HFF-Myc (cell line): ENCODE data around the gene RUNX2.

ENCODE experiments used
- DNase-seq: peaks from one replicate; pipeline ENCODE4 v3.0.0-alpha.2; 2011; ENCODE audit warnings: low read depth; ENCODE audit errors: extremely low read depth
- H3K4me3 ChIP-seq: replicated peaks from 2 replicates; pipeline ENCODE4 v1.5.1; 2011; ENCODE audit warnings: low read depth, mild to moderate bottlenecking, control low read depth, low read length
- TF ChIP-seq, protein P1 (sequence below): IDR thresholded peaks from 2 replicates; pipeline ENCODE4 v1.5.1; 2012; ENCODE audit warnings: mild to moderate bottlenecking, low read depth, low read length, control low read depth; ENCODE audit errors: missing control alignments

RUNX2 gene

DNA sequence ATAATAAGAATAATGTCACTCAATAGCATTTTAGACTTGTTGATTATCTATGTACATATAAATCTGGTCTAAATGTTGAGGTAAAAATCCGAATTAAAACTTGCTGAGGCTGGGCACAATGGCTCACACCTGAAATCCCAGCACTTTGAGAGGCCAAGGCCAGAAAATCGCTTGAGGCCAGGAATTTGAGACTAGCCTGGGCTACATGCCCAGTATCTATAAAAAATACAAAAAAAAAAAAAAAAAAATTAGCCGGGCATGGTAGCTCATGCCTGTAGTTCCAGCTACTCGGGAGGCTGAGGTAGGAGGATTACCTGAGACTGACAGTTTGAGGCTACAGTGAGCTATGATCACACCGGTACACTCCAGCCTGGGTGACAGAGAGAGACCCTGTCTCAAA lies 83.8 kb downstream of the RUNX2 start:
- TF ChIP-seq, protein P1, sequence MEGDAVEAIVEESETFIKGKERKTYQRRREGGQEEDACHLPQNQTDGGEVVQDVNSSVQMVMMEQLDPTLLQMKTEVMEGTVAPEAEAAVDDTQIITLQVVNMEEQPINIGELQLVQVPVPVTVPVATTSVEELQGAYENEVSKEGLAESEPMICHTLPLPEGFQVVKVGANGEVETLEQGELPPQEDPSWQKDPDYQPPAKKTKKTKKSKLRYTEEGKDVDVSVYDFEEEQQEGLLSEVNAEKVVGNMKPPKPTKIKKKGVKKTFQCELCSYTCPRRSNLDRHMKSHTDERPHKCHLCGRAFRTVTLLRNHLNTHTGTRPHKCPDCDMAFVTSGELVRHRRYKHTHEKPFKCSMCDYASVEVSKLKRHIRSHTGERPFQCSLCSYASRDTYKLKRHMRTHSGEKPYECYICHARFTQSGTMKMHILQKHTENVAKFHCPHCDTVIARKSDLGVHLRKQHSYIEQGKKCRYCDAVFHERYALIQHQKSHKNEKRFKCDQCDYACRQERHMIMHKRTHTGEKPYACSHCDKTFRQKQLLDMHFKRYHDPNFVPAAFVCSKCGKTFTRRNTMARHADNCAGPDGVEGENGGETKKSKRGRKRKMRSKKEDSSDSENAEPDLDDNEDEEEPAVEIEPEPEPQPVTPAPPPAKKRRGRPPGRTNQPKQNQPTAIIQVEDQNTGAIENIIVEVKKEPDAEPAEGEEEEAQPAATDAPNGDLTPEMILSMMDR = no peak
- no peak for DNase-seq
- H3K4me3 ChIP-seq = no peak overlapping the region

DNA sequence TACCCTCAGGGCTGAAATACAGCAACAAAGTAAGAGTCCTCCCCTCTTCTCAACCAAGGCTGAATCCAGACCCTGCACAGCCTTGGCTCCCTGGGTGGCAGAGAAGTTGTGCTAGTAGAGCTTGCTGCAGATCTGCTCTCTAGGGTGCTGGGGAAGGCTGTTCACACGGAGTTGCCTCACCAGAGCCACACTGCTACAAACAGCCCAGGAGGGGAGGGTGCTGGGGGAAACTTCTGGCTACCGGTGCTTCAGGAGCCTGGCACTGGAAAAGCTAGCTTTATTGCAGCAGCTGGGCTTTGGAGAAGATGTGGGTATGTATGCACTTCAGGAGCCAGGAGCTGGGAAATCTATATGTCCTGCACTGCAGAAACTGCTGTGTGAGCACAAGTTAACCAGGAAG lies 87.2 kb downstream of the RUNX2 start:
- H3K4me3 ChIP-seq = no peak overlapping the region
- TF ChIP-seq, protein P1 = no peak
- DNase-seq = no peak

DNA sequence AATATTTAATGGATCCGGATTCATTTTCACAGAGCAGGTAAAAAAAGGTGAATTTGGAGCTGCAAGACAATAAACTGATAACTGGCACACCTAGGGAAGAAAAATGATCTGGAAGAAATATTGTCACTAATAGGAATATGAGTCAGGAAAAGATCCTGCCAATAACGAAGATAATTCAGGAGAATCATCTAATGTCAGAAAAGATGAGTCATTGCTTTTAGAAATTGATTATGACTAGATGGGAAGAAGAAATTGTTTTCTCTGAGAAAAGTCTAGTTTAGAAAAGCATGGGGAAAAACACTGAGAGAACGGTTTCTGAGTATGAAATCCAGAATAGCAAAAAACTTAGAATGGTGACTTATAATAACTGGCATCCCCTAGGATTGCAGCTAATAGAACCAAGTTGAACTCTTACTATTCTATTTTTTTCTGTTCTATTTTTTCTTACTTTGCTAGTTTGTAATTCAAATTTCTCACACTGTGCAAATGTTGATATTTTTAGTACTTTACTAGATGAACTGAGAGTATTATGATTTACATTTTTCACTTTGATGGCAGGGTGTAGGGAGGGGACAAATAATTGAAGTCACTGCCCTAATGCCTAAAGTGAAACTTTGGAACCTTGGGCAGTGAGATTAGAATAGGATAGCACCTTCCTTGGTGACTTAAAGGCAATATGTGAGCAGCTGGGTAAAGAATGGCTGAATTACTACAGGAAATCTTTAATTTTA lies 87.8 kb downstream of the RUNX2 start:
- DNase-seq = no peak
- no peak overlapping the region for H3K4me3 ChIP-seq
- TF ChIP-seq, protein P1 = no peak

DNA sequence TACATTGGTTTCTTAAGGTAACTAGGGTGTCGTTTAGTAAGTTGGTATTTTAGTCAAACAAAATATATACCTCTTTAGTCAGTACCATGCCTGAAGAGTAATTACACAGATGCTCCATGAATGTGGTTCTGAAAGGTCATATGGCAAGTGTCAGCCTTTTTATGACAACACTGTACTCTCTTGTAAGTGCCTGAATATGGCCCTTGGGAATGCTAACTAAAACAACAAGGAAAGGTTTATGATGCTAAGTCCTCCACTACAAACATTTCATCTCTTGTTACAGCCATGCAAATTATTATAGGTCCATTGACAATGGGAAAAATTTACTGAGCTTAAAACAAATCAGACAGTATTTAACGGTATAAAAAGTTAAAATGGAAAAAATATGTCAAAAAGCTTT lies 88.6 kb downstream of the RUNX2 start:
- TF ChIP-seq, protein P1 = no peak
- DNase-seq = no peak
- no peak overlapping the region for H3K4me3 ChIP-seq

DNA sequence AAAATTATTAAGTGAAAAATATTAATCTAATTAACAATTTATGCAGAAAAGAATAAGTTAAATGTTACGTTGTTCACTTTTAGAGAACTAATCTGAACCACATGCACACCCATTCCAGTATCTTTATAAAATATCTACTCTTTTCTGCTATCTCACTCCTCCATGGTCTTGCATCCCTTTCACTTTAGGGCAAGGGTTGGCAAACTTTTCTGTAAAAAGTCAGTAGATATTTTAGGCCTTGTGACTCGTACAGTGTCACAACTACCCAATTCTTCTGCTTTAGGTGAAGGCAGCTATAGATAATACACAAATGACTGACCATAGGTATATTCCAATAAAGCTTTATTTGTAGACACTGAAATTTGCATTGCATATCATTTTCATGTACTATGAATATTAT lies 89.3 kb downstream of the RUNX2 start:
- TF ChIP-seq, protein P1 = no peak
- no peak overlapping the region for H3K4me3 ChIP-seq
- no peak for DNase-seq

DNA sequence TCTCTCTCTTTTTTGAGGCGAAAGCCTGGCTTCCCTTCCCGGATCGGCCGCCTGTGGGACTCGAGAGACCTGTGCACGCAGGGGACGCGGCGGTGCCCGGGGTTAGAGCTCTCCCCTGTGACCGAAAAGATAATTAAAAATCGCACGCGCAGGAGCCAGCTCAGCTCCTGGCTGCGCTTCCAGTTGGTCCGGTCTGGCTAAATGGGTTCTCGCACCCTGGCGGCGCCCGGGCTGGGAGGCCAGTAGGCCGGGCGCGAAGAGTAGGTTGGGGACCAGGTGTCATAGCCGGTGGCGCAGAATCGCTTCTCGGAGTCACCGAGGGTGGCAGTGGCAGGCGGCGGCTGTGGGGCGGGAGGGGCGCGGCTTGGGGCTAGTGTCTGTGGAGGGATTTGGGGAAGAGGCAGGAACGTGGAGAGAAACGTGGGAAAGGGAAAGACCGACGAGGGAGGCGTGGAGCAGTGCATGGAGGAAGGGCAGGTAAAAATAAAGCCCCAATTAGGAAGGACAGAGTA lies 91.5 kb downstream of the RUNX2 start:
- H3K4me3 ChIP-seq = peak overlapping the region; percentile 93
- TF ChIP-seq, protein P1 = peak; percentile 5
- no peak for DNase-seq
